Neutrophil (primary cell): ENCODE measurements around the gene SAMD8.
A peak's percentile ranks its signal among the peaks of the same experiment; 100 is the strongest.

ENCODE experiments used
- H3K27ac ChIP-seq: fragments of 200-600 bp; sonication (generic); 2 replicates; pipeline ENCODE4 v1.5.1; 2016; ENCODE audit warnings: mild to moderate bottlenecking, moderate library complexity
- H3K27me3 ChIP-seq: fragments of 200-600 bp; sonication (generic); 2 replicates; pipeline ENCODE4 v1.6.0; 2016; ENCODE audit warnings: mild to moderate bottlenecking
- H3K36me3 ChIP-seq: fragments of 200-600 bp; sonication (generic); 2 replicates; pipeline ENCODE4 v1.5.1; 2017
- H3K4me1 ChIP-seq, 2 experiments: fragments of 200-600 bp in 1 of 2; sonication (generic) in 1 of 2; 1 replicate in 1 of 2; 2 replicates in 1 of 2; pipeline versions ENCODE4 v1.5.1 to v1.6.1; 2013 to 2016; ENCODE audit warnings: low read depth in 1 of 2, low read length in 1 of 2, mild to moderate bottlenecking in 1 of 2, moderate library complexity in 1 of 2; ENCODE audit not compliant: control insufficient read depth in 1 of 2, insufficient read depth in 1 of 2
- H3K4me3 ChIP-seq, 2 experiments: fragments of 200-600 bp in 1 of 2; sonication (generic) in 1 of 2; 1 replicate in 1 of 2; 2 replicates in 1 of 2; pipeline ENCODE4 v1.5.1; 2013 to 2016; ENCODE audit warnings: low read depth in 1 of 2, low read length in 1 of 2, mild to moderate bottlenecking in 1 of 2, moderate library complexity in 1 of 2
- H3K9me3 ChIP-seq: fragments of 200-600 bp; sonication (generic); 2 replicates; pipeline ENCODE4 v1.5.1; 2016
- TF ChIP-seq, protein P1 (sequence below): fragments of 200-600 bp; sonication (generic); IDR thresholded peaks from 2 replicates; pipeline ENCODE4 v1.5.1; 2016; ENCODE audit warnings: antibody characterized with exemption

SAMD8 gene

DNA sequence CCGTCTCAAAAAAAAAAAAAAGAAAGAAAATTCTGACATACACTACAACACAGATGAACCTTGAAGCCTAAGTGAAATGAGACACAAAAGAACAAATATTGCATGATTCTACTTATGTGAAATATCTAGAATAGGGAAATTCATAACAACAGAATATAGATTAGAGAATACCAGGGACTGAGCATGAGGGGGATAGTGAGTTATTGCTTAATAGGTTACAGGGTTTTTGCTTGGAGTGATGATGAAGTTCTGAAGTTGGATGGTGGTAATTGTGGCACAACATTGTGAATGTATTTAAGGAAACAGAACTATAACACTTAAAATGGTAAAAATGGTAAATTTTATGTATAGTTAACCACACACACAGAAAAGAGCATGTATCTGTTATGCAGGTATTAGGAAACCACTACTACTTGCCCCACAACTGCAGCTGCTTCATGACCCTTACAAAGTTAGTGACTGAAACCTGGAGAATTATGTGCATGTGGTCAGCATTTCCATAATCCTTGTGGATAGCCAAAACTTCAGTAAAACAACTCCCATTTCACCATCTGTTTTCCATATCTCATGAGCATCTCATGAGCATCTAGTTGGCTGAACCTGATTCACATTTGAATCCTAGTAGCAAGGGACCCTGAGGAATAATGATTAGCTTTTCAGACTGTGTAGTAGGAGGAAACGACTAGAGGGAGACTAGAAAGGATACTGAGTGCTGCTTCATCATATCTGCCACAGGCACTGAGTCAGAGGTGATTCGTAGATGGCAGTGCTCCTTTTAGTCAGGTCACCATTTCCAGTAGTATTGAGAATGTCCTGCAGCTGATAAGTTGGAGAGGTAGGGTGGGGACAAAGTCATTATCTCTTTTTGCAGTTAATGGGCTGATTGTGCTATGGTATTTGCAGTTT lies 26.3 kb downstream of the SAMD8 start:
- Histone ChIP-seq H3K27me3 (no peaks in the 10 kb centered on the region), H3K9me3 (no peaks in the 10 kb centered on the region), H3K4me3 (no peak overlapping the region), H3K36me3 (no peaks in the 10 kb centered on the region), H3K27ac (no peak overlapping the region), H3K4me1 (no peaks in the 10 kb centered on the region)
- TF ChIP-seq, protein P1, sequence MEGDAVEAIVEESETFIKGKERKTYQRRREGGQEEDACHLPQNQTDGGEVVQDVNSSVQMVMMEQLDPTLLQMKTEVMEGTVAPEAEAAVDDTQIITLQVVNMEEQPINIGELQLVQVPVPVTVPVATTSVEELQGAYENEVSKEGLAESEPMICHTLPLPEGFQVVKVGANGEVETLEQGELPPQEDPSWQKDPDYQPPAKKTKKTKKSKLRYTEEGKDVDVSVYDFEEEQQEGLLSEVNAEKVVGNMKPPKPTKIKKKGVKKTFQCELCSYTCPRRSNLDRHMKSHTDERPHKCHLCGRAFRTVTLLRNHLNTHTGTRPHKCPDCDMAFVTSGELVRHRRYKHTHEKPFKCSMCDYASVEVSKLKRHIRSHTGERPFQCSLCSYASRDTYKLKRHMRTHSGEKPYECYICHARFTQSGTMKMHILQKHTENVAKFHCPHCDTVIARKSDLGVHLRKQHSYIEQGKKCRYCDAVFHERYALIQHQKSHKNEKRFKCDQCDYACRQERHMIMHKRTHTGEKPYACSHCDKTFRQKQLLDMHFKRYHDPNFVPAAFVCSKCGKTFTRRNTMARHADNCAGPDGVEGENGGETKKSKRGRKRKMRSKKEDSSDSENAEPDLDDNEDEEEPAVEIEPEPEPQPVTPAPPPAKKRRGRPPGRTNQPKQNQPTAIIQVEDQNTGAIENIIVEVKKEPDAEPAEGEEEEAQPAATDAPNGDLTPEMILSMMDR = no peak

DNA sequence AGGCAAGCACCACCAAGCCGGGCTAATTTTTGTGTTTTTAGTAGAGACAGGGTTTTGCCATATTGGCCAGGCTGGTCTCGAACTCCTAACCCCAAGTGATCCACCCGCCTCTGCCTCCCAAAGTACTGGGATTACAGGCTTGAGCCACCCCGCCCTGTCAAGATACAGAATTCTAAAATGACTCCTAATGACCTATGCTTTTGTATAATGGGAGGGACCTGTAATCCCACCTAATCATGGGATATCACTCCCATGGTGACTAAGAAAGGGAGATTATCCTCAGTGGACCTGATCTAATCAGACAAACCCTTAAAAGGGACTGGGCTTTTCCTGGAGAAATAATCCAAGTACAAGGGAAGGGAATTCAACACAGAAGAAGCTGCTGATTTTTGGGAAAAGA lies 28.8 kb downstream of the SAMD8 start:
- no peaks in the 10 kb centered on the region for H3K9me3 ChIP-seq
- TF ChIP-seq, protein P1 = no peak
- H3K4me3 ChIP-seq = no peak overlapping the region
- no peaks in the 10 kb centered on the region for H3K27me3 ChIP-seq
- no peak overlapping the region for H3K27ac ChIP-seq
- no peaks in the 10 kb centered on the region for H3K36me3 ChIP-seq
- H3K4me1 ChIP-seq = peaks cover 13 to 14% of the 10 kb centered on the region in 2 experiments

DNA sequence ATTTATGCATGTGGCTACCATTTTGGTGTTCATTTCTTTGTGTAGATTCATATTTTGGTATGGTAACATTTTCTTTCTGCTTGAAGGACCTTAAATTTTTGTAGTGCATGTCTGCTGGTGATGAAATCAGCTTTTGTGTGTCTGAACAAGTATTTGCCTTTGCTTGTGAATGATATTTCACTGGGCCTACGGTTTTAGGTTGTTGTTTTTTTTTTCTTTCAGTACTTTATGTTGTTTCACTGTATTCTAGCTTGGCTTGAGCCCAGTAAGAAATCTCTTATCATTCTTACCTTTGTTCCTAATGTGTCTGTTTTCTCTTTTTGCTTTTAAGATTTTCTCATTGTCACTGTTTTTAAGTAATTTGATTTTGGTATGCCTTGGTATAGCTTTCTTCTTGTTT lies 31.9 kb downstream of the SAMD8 start:
- Histone ChIP-seq H3K4me1 (peaks cover 26% of the 10 kb centered on the region in 2 experiments), H3K27me3 (no peaks in the 10 kb centered on the region), H3K36me3 (peaks cover 3% of the 10 kb centered on the region), H3K9me3 (no peaks in the 10 kb centered on the region), H3K27ac (peak overlapping the region; percentile 2), H3K4me3 (no peak overlapping the region)
- TF ChIP-seq, protein P1 = no peak

DNA sequence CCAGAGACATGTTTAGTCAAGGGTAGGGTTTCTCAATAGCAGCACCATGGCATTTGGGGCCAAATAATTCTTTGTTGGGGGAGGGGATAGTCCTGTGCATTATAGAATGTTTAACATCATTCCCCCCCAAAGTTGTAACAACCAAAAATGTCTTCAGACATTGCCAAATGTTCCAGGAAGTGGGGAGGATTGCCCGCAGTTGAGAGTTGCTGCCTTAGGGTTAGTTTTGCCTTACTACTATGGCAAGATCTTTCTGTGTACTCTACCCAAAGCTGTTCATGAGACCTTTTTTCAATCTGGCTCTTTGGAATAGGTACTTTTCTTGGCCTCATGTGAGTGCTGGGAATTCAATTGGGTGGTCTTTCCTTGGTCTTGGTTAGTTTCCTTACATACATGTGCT lies 34.1 kb downstream of the SAMD8 start:
- no peaks in the 10 kb centered on the region for H3K9me3 ChIP-seq
- no peaks in the 10 kb centered on the region for H3K27me3 ChIP-seq
- peaks cover 26% of the 10 kb centered on the region in 2 experiments for H3K4me1 ChIP-seq
- H3K4me3 ChIP-seq = peak overlapping the region in 1 of 2 experiments; percentile 7
- peak overlapping the region; percentile 77 for H3K27ac ChIP-seq
- TF ChIP-seq, protein P1 = no peak
- H3K36me3 ChIP-seq = peaks cover 6% of the 10 kb centered on the region

DNA sequence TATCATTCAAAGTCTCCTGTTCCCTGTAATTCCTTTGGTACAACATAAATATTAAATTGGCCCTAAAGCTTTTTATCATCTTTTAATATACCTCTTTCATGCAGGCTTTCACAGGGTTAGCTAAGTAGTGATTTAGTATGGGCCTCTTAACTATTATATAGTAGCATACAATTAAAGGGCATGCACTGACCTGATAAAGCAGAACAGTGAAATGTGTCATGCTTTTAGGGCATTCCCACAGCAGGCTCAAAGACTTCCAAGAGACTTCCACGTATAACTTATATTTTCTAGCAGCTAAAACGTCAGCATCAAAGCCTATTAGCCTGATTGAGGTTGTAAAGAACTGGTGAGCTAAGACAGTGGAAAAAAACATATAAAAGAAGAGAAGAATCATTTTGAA lies 35.3 kb downstream of the SAMD8 start:
- H3K9me3 ChIP-seq = no peaks in the 10 kb centered on the region
- no peak overlapping the region for H3K27ac ChIP-seq
- TF ChIP-seq, protein P1 = no peak
- H3K4me1 ChIP-seq = peaks cover 26% of the 10 kb centered on the region in 2 experiments
- H3K4me3 ChIP-seq = no peak overlapping the region
- no peaks in the 10 kb centered on the region for H3K27me3 ChIP-seq
- H3K36me3 ChIP-seq = peaks cover 18% of the 10 kb centered on the region
